GM23338 (cell line): ENCODE results near the gene CBFA2T3. TPM values are rescaled to one million over a fixed set of nuclear protein-coding genes. Genes with fewer than 3 reads are reported as not detected.

Experiments used
- ATAC-seq: fragments of 200-7000 bp; cut with Tn5 transposase; 3 replicates; pipeline ENCODE4 v1.9.1; 2020
- DNase-seq: peaks from one replicate; pipeline ENCODE4 v3.0.0-alpha.2; 2015; ENCODE audit warnings: low spot score
- H2AFZ ChIP-seq: fragments of 200-600 bp; sonication (generic); 2 replicates; pipeline ENCODE4 v1.8.0; 2016; ENCODE audit warnings: antibody characterized with exemption, mild to moderate bottlenecking, moderate library complexity
- H3F3A ChIP-seq: fragments of 200-600 bp; sonication (generic); replicated peaks from 2 replicates; pipeline ENCODE4 v1.8.0; 2017; ENCODE audit warnings: antibody characterized with exemption, mixed run types, low read depth
- H3K27ac ChIP-seq: fragments of 200-600 bp; sonication (generic); 2 replicates; pipeline ENCODE4 v1.6.1; 2016; ENCODE audit warnings: low read depth
- H3K27me3 ChIP-seq: fragments of 200-600 bp; sonication (generic); 2 replicates; pipeline ENCODE4 v1.8.0; 2016; ENCODE audit warnings: mild to moderate bottlenecking, mixed run types, moderate library complexity; ENCODE audit not compliant: insufficient read depth
- H3K36me3 ChIP-seq: fragments of 200-600 bp; sonication (generic); 2 replicates; pipeline ENCODE4 v1.8.0; 2016; ENCODE audit warnings: mild to moderate bottlenecking; ENCODE audit not compliant: insufficient read depth
- H3K4me1 ChIP-seq: fragments of 200-600 bp; sonication (generic); 2 replicates; pipeline ENCODE4 v1.8.0; 2016; ENCODE audit warnings: mild to moderate bottlenecking, moderate library complexity; ENCODE audit not compliant: insufficient read depth
- H3K4me2 ChIP-seq: fragments of 200-600 bp; sonication (generic); 2 replicates; pipeline ENCODE4 v1.7.1; 2017; ENCODE audit warnings: mixed run types
- H3K4me3 ChIP-seq: fragments of 200-600 bp; sonication (generic); 2 replicates; pipeline ENCODE4 v1.6.1; 2016; ENCODE audit warnings: mixed run types
- H3K79me2 ChIP-seq: fragments of 200-600 bp; sonication (generic); replicated peaks from 2 replicates; pipeline ENCODE4 v1.8.0; 2017; ENCODE audit warnings: mild to moderate bottlenecking; ENCODE audit not compliant: insufficient read depth
- H3K9me2 ChIP-seq: fragments of 200-600 bp; sonication (generic); 2 replicates; pipeline ENCODE4 v1.8.0; 2017; ENCODE audit not compliant: insufficient read depth
- H4K20me1 ChIP-seq: fragments of 200-600 bp; sonication (generic); replicated peaks from 2 replicates; pipeline ENCODE4 v1.8.0; 2017; ENCODE audit warnings: mild to moderate bottlenecking; ENCODE audit not compliant: insufficient read depth
- H3K27ac Mint-ChIP-seq: 2 replicates; pipeline ENCODE4 v1.8.0; 2020; ENCODE audit warnings: inconsistent platforms, mild to moderate bottlenecking, moderate library complexity, mixed read lengths
- H3K27me3 Mint-ChIP-seq: 3 replicates; pipeline ENCODE4 v1.8.0; 2022; ENCODE audit warnings: low read depth, mild to moderate bottlenecking, moderate library complexity, mixed read lengths, inconsistent platforms; ENCODE audit not compliant: insufficient read depth, poor library complexity
- H3K36me3 Mint-ChIP-seq: 3 replicates; pipeline ENCODE4 v1.8.0; 2021; ENCODE audit warnings: low read depth, mild to moderate bottlenecking, inconsistent platforms, moderate library complexity, mixed read lengths
- H3K4me1 Mint-ChIP-seq: 3 replicates; pipeline ENCODE4 v1.8.0; 2020; ENCODE audit warnings: mild to moderate bottlenecking, inconsistent platforms, mixed read lengths
- H3K4me3 Mint-ChIP-seq: 3 replicates; pipeline ENCODE4 v1.8.0; 2021; ENCODE audit warnings: moderate library complexity, mild to moderate bottlenecking, inconsistent platforms, mixed read lengths
- H3K9me3 Mint-ChIP-seq: 3 replicates; pipeline ENCODE4 v1.8.0; 2020; ENCODE audit warnings: moderate library complexity, mild to moderate bottlenecking, inconsistent platforms, mixed read lengths
- CREB1 ChIP-seq: fragments of 250-450 bp; sonication (Bioruptor Pico); IDR thresholded peaks from 2 replicates; pipeline ENCODE4 v1.5.0; 2020; ENCODE audit warnings: low read depth, mild to moderate bottlenecking, moderate library complexity
- EZH2 ChIP-seq: fragments of 200-600 bp; sonication (generic); IDR thresholded peaks from one replicate; pipeline ENCODE4 v1.8.0; 2017; ENCODE audit warnings: antibody characterized with exemption, mild to moderate bottlenecking, low read depth; ENCODE audit not compliant: unreplicated experiment
- EZH2phosphoT487 ChIP-seq: fragments of 200-600 bp; sonication (generic); IDR thresholded peaks from one replicate; pipeline ENCODE4 v1.8.1; 2018; ENCODE audit warnings: antibody characterized with exemption; ENCODE audit not compliant: unreplicated experiment
- JUNB ChIP-seq: IDR thresholded peaks from one replicate; pipeline ENCODE4 v1.6.1; 2016; ENCODE audit warnings: antibody characterized with exemption; ENCODE audit not compliant: unreplicated experiment
- NANOG ChIP-seq: IDR thresholded peaks from 2 replicates; pipeline ENCODE4 v1.6.1; 2016; ENCODE audit warnings: antibody characterized with exemption, borderline replicate concordance
- POLR2AphosphoS5 ChIP-seq: IDR thresholded peaks from 2 replicates; pipeline ENCODE4 v1.6.1; 2016; ENCODE audit warnings: antibody characterized with exemption, low read depth
- STAT1 ChIP-seq: IDR thresholded peaks from one replicate; pipeline ENCODE4 v1.6.1; 2016; ENCODE audit warnings: antibody characterized with exemption; ENCODE audit not compliant: unreplicated experiment
- ZNF114 ChIP-seq: fragments of 250-450 bp; sonication (Bioruptor Pico); IDR thresholded peaks from 2 replicates; pipeline ENCODE4 v1.5.0; 2020; ENCODE audit warnings: mild to moderate bottlenecking, moderate library complexity
- ZNF331 ChIP-seq: fragments of 250-450 bp; sonication (Bioruptor Pico); IDR thresholded peaks from 2 replicates; pipeline ENCODE4 v1.5.0; 2020; ENCODE audit warnings: low read depth, mild to moderate bottlenecking, moderate library complexity
- polyA plus RNA-seq: library from polyadenylated mRNA; unstranded; fragments of >200 nt; fragmentation: Nextera tagmentation; extraction: Ambion mirVana; gene quantifications from 2 replicates; pipeline ENCODE4 v1.2.1, GENCODE V29; 2016
- total RNA-seq: library from RNA; depleted of rRNA; stranded (reverse); fragments of >200 nt; shearing (Covaris generic); gene quantifications from 2 replicates; pipeline ENCODE4 v1.2.3, GENCODE V29; 2014
- TF ChIP-seq, protein P1 (sequence below), 2 experiments: fragments of 200-600 bp in 1 of 2; sonication (generic) in 1 of 2; conservative IDR thresholded peaks; 2 replicates each; pipeline versions ENCODE4 v1.5.1 to v1.6.1; 2016 to 2017; ENCODE audit warnings: antibody characterized with exemption in 2 of 2, low read depth in 2 of 2, mild to moderate bottlenecking in 2 of 2, moderate library complexity in 1 of 2
- TF ChIP-seq, protein P2 (sequence below): IDR thresholded peaks from 2 replicates; pipeline ENCODE4 v1.6.1; 2016; ENCODE audit warnings: antibody characterized with exemption
- TF ChIP-seq, protein P3 (sequence below): fragments of 250-450 bp; sonication (Bioruptor Pico); IDR thresholded peaks from 2 replicates; pipeline ENCODE4 v1.5.0; 2020; ENCODE audit warnings: mild to moderate bottlenecking, moderate library complexity
- TF ChIP-seq, protein P4 (sequence below): IDR thresholded peaks from one replicate; pipeline ENCODE4 v1.6.1; 2018; ENCODE audit warnings: antibody characterized with exemption; ENCODE audit not compliant: unreplicated experiment

CBFA2T3 gene
- total and polyA plus RNA-seq, 2 experiments from 2014 or later, result 0.87 to 1.5 TPM

DNA sequence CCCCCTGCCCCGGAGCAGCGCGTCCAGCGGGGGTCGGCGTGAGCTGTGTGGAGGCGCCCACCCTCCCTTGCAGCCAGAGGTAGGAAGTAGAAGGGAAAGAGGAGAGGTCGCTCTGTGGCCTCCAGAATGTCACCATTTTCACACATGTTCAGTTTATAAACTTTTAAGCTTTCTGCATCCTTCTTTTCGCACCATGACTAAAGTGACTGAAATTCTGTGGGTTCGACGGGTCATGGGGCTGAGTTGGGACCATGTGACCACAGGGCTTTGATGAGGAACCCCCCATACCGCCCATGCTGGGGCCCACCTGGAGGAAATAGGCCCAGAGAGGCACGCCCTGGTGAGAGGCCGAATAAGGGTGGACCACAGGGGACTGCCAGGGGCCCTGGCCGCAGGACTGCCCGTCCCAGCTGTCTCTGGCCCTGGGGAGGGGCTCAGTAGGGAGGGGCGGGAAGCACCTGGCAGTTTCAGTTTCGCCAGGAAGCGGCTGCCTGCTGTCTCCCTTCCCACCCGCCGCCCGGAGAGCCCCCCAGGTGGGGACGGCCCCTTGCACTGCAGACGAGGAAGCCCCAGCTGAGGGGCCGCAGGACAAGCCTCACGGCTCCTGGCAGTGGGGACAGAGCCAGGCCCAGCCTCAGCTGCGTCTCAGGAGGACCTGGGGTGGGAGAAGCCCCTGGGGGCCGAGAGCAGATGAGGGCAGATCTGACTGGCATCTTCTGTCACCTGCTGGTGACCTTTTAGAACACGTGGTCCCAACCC lies 9.0 kb downstream of the CBFA2T3 start:
- TF ChIP-seq, protein P1, sequence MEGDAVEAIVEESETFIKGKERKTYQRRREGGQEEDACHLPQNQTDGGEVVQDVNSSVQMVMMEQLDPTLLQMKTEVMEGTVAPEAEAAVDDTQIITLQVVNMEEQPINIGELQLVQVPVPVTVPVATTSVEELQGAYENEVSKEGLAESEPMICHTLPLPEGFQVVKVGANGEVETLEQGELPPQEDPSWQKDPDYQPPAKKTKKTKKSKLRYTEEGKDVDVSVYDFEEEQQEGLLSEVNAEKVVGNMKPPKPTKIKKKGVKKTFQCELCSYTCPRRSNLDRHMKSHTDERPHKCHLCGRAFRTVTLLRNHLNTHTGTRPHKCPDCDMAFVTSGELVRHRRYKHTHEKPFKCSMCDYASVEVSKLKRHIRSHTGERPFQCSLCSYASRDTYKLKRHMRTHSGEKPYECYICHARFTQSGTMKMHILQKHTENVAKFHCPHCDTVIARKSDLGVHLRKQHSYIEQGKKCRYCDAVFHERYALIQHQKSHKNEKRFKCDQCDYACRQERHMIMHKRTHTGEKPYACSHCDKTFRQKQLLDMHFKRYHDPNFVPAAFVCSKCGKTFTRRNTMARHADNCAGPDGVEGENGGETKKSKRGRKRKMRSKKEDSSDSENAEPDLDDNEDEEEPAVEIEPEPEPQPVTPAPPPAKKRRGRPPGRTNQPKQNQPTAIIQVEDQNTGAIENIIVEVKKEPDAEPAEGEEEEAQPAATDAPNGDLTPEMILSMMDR (conservative IDR thresholded peaks at IDR 0.05; ENCODE audit: low read depth in 2 of 2), result no peak
- no peak for TF ChIP-seq NANOG
- TF ChIP-seq, protein P2, sequence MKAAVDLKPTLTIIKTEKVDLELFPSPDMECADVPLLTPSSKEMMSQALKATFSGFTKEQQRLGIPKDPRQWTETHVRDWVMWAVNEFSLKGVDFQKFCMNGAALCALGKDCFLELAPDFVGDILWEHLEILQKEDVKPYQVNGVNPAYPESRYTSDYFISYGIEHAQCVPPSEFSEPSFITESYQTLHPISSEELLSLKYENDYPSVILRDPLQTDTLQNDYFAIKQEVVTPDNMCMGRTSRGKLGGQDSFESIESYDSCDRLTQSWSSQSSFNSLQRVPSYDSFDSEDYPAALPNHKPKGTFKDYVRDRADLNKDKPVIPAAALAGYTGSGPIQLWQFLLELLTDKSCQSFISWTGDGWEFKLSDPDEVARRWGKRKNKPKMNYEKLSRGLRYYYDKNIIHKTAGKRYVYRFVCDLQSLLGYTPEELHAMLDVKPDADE, result no peak
- no peak for TF ChIP-seq POLR2AphosphoS5
- no peak for TF ChIP-seq EZH2phosphoT487
- no peak for TF ChIP-seq JUNB
- no peak for TF ChIP-seq STAT1
- TF ChIP-seq ZNF114 (CRISPR knock-in tag), result no peak
- no peak for TF ChIP-seq ZNF331 (CRISPR knock-in tag)
- TF ChIP-seq, protein P3, sequence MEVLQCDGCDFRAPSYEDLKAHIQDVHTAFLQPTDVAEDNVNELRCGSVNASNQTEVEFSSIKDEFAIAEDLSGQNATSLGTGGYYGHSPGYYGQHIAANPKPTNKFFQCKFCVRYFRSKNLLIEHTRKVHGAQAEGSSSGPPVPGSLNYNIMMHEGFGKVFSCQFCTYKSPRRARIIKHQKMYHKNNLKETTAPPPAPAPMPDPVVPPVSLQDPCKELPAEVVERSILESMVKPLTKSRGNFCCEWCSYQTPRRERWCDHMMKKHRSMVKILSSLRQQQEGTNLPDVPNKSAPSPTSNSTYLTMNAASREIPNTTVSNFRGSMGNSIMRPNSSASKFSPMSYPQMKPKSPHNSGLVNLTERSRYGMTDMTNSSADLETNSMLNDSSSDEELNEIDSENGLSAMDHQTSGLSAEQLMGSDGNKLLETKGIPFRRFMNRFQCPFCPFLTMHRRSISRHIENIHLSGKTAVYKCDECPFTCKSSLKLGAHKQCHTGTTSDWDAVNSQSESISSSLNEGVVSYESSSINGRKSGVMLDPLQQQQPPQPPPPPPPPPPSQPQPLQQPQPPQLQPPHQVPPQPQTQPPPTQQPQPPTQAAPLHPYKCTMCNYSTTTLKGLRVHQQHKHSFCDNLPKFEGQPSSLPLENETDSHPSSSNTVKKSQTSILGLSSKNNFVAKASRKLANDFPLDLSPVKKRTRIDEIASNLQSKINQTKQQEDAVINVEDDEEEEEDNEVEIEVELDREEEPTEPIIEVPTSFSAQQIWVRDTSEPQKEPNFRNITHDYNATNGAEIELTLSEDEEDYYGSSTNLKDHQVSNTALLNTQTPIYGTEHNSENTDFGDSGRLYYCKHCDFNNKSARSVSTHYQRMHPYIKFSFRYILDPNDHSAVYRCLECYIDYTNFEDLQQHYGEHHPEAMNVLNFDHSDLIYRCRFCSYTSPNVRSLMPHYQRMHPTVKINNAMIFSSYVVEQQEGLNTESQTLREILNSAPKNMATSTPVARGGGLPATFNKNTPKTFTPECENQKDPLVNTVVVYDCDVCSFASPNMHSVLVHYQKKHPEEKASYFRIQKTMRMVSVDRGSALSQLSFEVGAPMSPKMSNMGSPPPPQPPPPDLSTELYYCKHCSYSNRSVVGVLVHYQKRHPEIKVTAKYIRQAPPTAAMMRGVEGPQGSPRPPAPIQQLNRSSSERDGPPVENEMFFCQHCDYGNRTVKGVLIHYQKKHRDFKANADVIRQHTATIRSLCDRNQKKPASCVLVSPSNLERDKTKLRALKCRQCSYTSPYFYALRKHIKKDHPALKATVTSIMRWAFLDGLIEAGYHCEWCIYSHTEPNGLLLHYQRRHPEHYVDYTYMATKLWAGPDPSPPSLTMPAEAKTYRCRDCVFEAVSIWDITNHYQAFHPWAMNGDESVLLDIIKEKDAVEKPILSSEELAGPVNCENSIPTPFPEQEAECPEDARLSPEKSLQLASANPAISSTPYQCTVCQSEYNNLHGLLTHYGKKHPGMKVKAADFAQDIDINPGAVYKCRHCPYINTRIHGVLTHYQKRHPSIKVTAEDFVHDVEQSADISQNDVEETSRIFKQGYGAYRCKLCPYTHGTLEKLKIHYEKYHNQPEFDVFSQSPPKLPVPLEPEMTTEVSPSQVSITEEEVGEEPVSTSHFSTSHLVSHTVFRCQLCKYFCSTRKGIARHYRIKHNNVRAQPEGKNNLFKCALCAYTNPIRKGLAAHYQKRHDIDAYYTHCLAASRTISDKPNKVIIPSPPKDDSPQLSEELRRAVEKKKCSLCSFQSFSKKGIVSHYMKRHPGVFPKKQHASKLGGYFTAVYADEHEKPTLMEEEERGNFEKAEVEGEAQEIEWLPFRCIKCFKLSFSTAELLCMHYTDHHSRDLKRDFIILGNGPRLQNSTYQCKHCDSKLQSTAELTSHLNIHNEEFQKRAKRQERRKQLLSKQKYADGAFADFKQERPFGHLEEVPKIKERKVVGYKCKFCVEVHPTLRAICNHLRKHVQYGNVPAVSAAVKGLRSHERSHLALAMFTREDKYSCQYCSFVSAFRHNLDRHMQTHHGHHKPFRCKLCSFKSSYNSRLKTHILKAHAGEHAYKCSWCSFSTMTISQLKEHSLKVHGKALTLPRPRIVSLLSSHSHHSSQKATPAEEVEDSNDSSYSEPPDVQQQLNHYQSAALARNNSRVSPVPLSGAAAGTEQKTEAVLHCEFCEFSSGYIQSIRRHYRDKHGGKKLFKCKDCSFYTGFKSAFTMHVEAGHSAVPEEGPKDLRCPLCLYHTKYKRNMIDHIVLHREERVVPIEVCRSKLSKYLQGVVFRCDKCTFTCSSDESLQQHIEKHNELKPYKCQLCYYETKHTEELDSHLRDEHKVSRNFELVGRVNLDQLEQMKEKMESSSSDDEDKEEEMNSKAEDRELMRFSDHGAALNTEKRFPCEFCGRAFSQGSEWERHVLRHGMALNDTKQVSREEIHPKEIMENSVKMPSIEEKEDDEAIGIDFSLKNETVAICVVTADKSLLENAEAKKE (CRISPR knock-in tag), result no peak
- no peak for TF ChIP-seq EZH2
- TF ChIP-seq CREB1, result no peak
- TF ChIP-seq, protein P4, sequence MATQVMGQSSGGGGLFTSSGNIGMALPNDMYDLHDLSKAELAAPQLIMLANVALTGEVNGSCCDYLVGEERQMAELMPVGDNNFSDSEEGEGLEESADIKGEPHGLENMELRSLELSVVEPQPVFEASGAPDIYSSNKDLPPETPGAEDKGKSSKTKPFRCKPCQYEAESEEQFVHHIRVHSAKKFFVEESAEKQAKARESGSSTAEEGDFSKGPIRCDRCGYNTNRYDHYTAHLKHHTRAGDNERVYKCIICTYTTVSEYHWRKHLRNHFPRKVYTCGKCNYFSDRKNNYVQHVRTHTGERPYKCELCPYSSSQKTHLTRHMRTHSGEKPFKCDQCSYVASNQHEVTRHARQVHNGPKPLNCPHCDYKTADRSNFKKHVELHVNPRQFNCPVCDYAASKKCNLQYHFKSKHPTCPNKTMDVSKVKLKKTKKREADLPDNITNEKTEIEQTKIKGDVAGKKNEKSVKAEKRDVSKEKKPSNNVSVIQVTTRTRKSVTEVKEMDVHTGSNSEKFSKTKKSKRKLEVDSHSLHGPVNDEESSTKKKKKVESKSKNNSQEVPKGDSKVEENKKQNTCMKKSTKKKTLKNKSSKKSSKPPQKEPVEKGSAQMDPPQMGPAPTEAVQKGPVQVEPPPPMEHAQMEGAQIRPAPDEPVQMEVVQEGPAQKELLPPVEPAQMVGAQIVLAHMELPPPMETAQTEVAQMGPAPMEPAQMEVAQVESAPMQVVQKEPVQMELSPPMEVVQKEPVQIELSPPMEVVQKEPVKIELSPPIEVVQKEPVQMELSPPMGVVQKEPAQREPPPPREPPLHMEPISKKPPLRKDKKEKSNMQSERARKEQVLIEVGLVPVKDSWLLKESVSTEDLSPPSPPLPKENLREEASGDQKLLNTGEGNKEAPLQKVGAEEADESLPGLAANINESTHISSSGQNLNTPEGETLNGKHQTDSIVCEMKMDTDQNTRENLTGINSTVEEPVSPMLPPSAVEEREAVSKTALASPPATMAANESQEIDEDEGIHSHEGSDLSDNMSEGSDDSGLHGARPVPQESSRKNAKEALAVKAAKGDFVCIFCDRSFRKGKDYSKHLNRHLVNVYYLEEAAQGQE, result no peak
- Mint-ChIP-seq H3K4me3 (no peak overlapping the region), H3K27me3 (peaks cover 6% of the 10 kb centered on the region), H3K27ac (no peak overlapping the region), H3K4me1 (no peaks in the 10 kb centered on the region), H3K9me3 (no peaks in the 10 kb centered on the region), H3K36me3 (no peaks in the 10 kb centered on the region)
- Histone ChIP-seq H3K79me2 (no peaks in the 10 kb centered on the region), H3K27me3 (no peaks in the 10 kb centered on the region), H4K20me1 (no peaks in the 10 kb centered on the region), H3K4me3 (no peak overlapping the region), H3K36me3 (no peaks in the 10 kb centered on the region), H3K9me2 (no peaks in the 10 kb centered on the region), H2AFZ (no peak overlapping the region), H3K4me1 (no peaks in the 10 kb centered on the region), H3F3A (no peaks in the 10 kb centered on the region), H3K4me2 (no peak overlapping the region), H3K27ac (no peak overlapping the region)
- DNase-seq (no peak), ATAC-seq (no peak)
